RWPE2 (cell line): ENCODE measurements around the gene LYSET.
A peak's percentile ranks its signal among the peaks of the same experiment; 100 is the strongest.
"Not testable (repeated sequence)": the region's sequence is repeated elsewhere in the genome, so short reads cannot be mapped to it uniquely, and the experiment has no call there.

Experiments
- ATAC-seq: fragments of 200-7000 bp; cut with Tn5 transposase; 3 replicates; pipeline ENCODE4 v1.9.1; 2021; ENCODE audit warnings: low read depth
- DNase-seq: peaks from one replicate; pipeline ENCODE4 v3.0.0-alpha.2; 2020; ENCODE audit warnings: low spot score
- H3K27ac ChIP-seq: fragments of 450-650 bp; 2 replicates; pipeline ENCODE4 v1.5.1; 2017; ENCODE audit warnings: mild to moderate bottlenecking; ENCODE audit not compliant: poor library complexity, severe bottlenecking
- H3K27me3 ChIP-seq: fragments of 250-450 bp; sonication (Bioruptor Pico); 2 replicates; pipeline ENCODE4 v1.5.1; 2021; ENCODE audit warnings: mild to moderate bottlenecking, moderate library complexity; ENCODE audit not compliant: insufficient read depth, poor library complexity, severe bottlenecking
- H3K36me3 ChIP-seq: fragments of 250-450 bp; sonication (Bioruptor Pico); 2 replicates; pipeline ENCODE4 v1.5.1; 2020; ENCODE audit warnings: low read depth, mild to moderate bottlenecking, moderate library complexity
- H3K4me1 ChIP-seq: fragments of 250-450 bp; sonication (Bioruptor Pico); 2 replicates; pipeline ENCODE4 v1.5.1; 2021; ENCODE audit warnings: mild to moderate bottlenecking, moderate library complexity; ENCODE audit not compliant: insufficient read depth, poor library complexity, severe bottlenecking
- H3K4me3 ChIP-seq: fragments of 250-450 bp; sonication (Bioruptor Pico); 2 replicates; pipeline ENCODE4 v1.5.1; 2021; ENCODE audit warnings: mild to moderate bottlenecking, moderate library complexity; ENCODE audit not compliant: severe bottlenecking
- H3K9me3 ChIP-seq: fragments of 250-450 bp; sonication (Bioruptor Pico); 2 replicates; pipeline ENCODE4 v1.5.1; 2021; ENCODE audit warnings: mild to moderate bottlenecking, moderate library complexity; ENCODE audit not compliant: severe bottlenecking
- CTCF ChIP-seq: fragments of 450-650 bp; IDR thresholded peaks from one replicate; pipeline ENCODE4 v1.5.1; 2017; ENCODE audit warnings: mild to moderate bottlenecking, moderate library complexity; ENCODE audit not compliant: poor library complexity, severe bottlenecking

LYSET gene

DNA sequence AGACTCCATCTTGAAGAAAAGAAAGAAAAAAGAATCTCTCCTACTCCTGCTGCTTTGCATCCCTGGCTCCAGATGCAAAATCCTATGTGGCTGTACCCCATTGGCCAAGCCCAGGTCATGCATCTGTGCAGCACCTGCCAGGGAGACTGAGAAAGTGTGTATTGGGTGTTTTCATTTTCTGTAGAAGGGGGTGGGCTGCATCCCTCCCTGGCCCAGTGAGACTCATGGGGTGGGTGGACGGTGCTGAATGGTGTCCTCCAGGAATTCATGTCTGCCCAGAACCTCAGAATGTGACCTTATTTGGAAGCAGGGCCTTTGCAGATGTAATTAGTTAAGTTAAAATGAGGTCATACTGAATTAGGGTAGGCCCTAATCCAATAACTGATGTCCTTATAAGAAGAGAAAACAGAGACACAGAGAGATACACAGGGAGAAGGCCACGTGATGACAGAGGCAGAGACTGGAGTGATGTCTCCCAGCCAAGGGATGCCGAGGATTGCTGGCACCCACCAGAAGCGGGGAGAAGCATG lies 23.6 kb upstream of the LYSET start:
- Histone ChIP-seq H3K36me3 (no peaks in the 10 kb centered on the region), H3K27me3 (no peaks in the 10 kb centered on the region), H3K4me3 (no peak overlapping the region), H3K9me3 (no peaks in the 10 kb centered on the region), H3K27ac (no peak overlapping the region), H3K4me1 (no peaks in the 10 kb centered on the region)
- DNase-seq (no peak), ATAC-seq (no peak)
- TF ChIP-seq CTCF: no peak

- no peaks in the 10 kb centered on the region for H3K27me3 ChIP-seq
- no peak for TF ChIP-seq CTCF
- no peaks in the 10 kb centered on the region for H3K9me3 ChIP-seq
- DNase-seq (no peak), ATAC-seq (peak; percentile 24; the same call in 1 of the 3 replicates)
- H3K36me3 ChIP-seq: no peaks in the 10 kb centered on the region
- H3K27ac ChIP-seq: no peak overlapping the region
- H3K4me3 ChIP-seq: no peak overlapping the region
- no peaks in the 10 kb centered on the region for H3K4me1 ChIP-seq
Measured at GRCh38 chr14:93163564-93163963, 21.6 kb upstream of the LYSET start.

DNA sequence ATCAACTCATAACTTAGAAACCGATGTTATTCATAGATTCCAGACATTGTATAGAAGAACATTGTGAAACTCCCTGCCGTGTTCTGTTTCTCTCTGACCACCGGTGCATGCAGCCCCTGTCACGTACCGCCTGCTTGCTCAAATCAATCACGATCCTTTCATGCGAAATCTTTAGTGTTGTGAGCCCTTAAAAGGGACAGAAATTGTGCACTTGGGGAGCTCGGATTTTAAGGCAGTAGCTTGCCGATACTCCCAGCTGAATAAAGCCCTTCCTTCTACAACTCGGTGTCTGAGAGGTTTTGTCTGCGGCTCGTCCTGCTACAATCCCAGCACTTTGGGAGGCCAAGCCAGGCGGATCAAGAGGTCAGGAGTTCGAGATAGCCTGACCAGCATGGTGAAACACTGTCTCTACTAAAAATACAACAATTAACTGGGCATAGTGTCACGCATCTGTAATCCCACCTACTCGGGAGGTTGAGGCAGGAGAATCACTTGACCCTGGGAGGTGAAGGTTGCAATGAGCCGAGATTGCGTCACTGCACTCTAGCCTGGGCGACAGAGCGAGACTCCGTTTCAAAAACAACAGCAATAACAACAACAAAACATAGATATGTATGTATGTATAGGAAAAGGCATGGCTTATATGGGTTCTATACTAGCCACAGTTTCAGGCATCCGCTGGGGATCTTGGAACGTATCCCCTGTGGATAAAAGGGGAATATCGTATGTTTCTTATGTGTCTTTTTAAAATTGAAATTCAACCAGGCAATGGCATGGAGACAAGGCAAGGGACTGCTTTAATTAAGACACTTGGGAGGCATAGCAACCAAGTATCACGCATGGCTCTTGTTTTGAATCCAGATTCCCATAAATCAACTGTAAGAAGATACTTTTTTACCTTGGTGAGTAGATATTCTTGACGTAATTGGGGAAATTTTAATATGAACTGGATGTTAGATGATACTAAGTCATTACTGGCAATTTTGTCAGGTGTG lies 19.5 kb upstream of the LYSET start:
- not testable (repeated sequence) for H3K27ac ChIP-seq, H3K4me3 ChIP-seq, ATAC-seq, H3K4me1 ChIP-seq, H3K9me3 ChIP-seq, H3K27me3 ChIP-seq, H3K36me3 ChIP-seq, DNase-seq

- H3K27me3 ChIP-seq, H3K36me3 ChIP-seq: not testable (repeated sequence)
Measured at GRCh38 chr14:93168610-93169009, 16.5 kb upstream of the LYSET start.

GRCh38 chr14:93169619-93170018 lies 15.5 kb upstream of the LYSET start:
- H3K4me1 ChIP-seq, H3K27ac ChIP-seq, H3K4me3 ChIP-seq, DNase-seq, H3K9me3 ChIP-seq, H3K27me3 ChIP-seq, ATAC-seq, H3K36me3 ChIP-seq: not testable (repeated sequence)

More at GRCh38 chr14:93168610-93169009, 16.5 kb upstream of the LYSET start:
- not testable (repeated sequence) for H3K4me3 ChIP-seq, ATAC-seq, DNase-seq, H3K9me3 ChIP-seq, H3K4me1 ChIP-seq, H3K27ac ChIP-seq

DNA sequence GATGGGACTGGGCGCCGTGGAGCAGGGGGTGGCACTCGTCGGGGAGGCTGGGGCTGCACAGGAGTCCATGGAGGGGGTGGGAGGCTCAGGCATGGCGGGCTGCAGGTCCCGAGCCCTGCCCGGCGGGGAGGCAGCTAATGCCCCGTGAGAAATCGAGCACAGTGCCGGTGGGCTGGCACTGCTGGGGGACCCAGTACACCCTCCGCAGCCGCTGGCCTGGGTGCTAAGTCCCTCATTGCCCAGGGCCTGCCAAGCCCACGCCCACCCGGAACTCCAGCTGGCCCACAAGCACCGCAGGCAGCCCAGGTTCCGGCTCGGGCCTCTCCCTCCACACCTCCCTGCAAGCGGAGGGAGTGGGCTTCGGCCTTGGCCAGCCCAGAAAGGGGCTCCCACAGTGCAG lies 15.0 kb upstream of the LYSET start:
- DNase-seq, H3K27me3 ChIP-seq, H3K4me1 ChIP-seq, ATAC-seq, H3K9me3 ChIP-seq, H3K4me3 ChIP-seq, H3K27ac ChIP-seq, H3K36me3 ChIP-seq: not testable (repeated sequence)
